PC-3 (cell line): ENCODE results near the gene MKNK1. TPM values are rescaled to one million over a fixed set of nuclear protein-coding genes. Genes with fewer than 3 reads are reported as not detected.

Experiments
- ATAC-seq: fragments of 200-7000 bp; cut with Tn5 transposase; 2 replicates; pipeline ENCODE4 v1.9.1; 2020; ENCODE audit warnings: mild to moderate bottlenecking, moderate library complexity
- BruUV-seq: library from RNA; stranded (reverse); fragments of 400-500 nt; replicated peaks from 2 replicates; lab custom pipeline; 2021; lab: Mats Ljungman, UMichigan
- CTCF ChIA-PET: fragments of 300-600 bp; sonication (Branson Sonifier 250); formaldehyde crosslinking; loops from one replicate; lab custom pipeline; 2022; ENCODE audit warnings: antibody characterized with exemption; lab: Charles Lee
- POLR2A ChIA-PET: fragments of 300-600 bp; sonication (Branson Sonifier 250); formaldehyde crosslinking; loops from one replicate; lab custom pipeline; 2022; ENCODE audit warnings: antibody characterized with exemption; ENCODE audit not compliant: unreplicated experiment; lab: Charles Lee
- DNase-seq: peaks from one replicate; pipeline ENCODE4 v3.0.0-alpha.2; 2015
- H2AFZ ChIP-seq: fragments of 300-600 bp; sonication (generic); 2 replicates; pipeline ENCODE4 v1.6.0; 2016; ENCODE audit warnings: antibody characterized with exemption, low read length
- H3F3A ChIP-seq: fragments of 300-600 bp; sonication (generic); one replicate; pipeline ENCODE4 v1.6.0; 2017; ENCODE audit warnings: antibody characterized with exemption, low read length, control low read depth, mild to moderate bottlenecking; ENCODE audit not compliant: unreplicated experiment
- H3K27ac ChIP-seq: fragments of 300-600 bp; sonication (generic); 2 replicates; pipeline ENCODE4 v1.5.1; 2016; ENCODE audit warnings: mild to moderate bottlenecking, low read length
- H3K27me3 ChIP-seq: fragments of 300-600 bp; sonication (generic); 2 replicates; pipeline ENCODE4 v1.6.1; 2016; ENCODE audit warnings: low read length, mixed read lengths
- H3K36me3 ChIP-seq: fragments of 300-600 bp; sonication (generic); 2 replicates; pipeline ENCODE4 v1.6.1; 2016; ENCODE audit warnings: low read depth, mixed run types, low read length, mixed read lengths
- H3K4me1 ChIP-seq: fragments of 300-600 bp; sonication (generic); 2 replicates; pipeline ENCODE4 v1.5.1; 2016; ENCODE audit warnings: low read length; ENCODE audit not compliant: insufficient read depth
- H3K4me2 ChIP-seq: fragments of 300-600 bp; sonication (generic); 2 replicates; pipeline ENCODE4 v1.6.0; 2016; ENCODE audit warnings: low read length
- H3K4me3 ChIP-seq: fragments of 300-600 bp; sonication (generic); 2 replicates; pipeline ENCODE4 v1.5.1; 2016; ENCODE audit warnings: mild to moderate bottlenecking, low read length, mixed read lengths
- H3K79me2 ChIP-seq: fragments of 300-600 bp; sonication (generic); 2 replicates; pipeline ENCODE4 v1.6.1; 2017; ENCODE audit warnings: low read length, mixed read lengths
- H3K9ac ChIP-seq: fragments of 300-600 bp; sonication (generic); 2 replicates; pipeline ENCODE4 v1.6.0; 2016; ENCODE audit warnings: mild to moderate bottlenecking, low read length
- H3K9me2 ChIP-seq: fragments of 300-600 bp; sonication (generic); replicated peaks from 2 replicates; pipeline ENCODE4 v1.6.1; 2016; ENCODE audit warnings: mixed run types, low read length, mixed read lengths
- H3K9me3 ChIP-seq: fragments of 300-600 bp; sonication (generic); 2 replicates; pipeline ENCODE4 v1.6.1; 2016; ENCODE audit warnings: low read length, mixed read lengths
- H4K20me1 ChIP-seq: fragments of 300-600 bp; sonication (generic); 2 replicates; pipeline ENCODE4 v1.6.1; 2016; ENCODE audit warnings: low read length, mixed read lengths
- EZH2 ChIP-seq: fragments of 300-600 bp; sonication (generic); IDR thresholded peaks from one replicate; pipeline ENCODE4 v1.6.1; 2017; ENCODE audit warnings: antibody characterized with exemption, mild to moderate bottlenecking, low read length; ENCODE audit not compliant: unreplicated experiment
- EZH2phosphoT487 ChIP-seq: fragments of 300-600 bp; sonication (generic); IDR thresholded peaks from 2 replicates; pipeline ENCODE4 v1.6.1; 2018; ENCODE audit warnings: mild to moderate bottlenecking, antibody characterized with exemption, low read length, borderline replicate concordance
- intact Hi-C: fragments of 100-400 bp; cut with micrococcal nuclease; formaldehyde crosslinking; loops from 2 replicates; pipeline ENCODE4 v1.9.0; 2023
- total RNA-seq: library from RNA; depleted of rRNA; stranded (reverse); fragments of >200 nt; gene quantifications from 2 replicates; pipeline ENCODE4 v1.2.3, GENCODE V29; 2014
- TF ChIP-seq, protein P1 (sequence below): fragments of 300-600 bp; sonication (generic); conservative IDR thresholded peaks from 2 replicates; pipeline ENCODE4 v1.5.1; 2017; ENCODE audit warnings: antibody characterized with exemption, low read depth, mild to moderate bottlenecking, low read length

The MKNK1 gene
- total RNA-seq, 1 experiment from 2014 or later: 36.8 TPM

DNA sequence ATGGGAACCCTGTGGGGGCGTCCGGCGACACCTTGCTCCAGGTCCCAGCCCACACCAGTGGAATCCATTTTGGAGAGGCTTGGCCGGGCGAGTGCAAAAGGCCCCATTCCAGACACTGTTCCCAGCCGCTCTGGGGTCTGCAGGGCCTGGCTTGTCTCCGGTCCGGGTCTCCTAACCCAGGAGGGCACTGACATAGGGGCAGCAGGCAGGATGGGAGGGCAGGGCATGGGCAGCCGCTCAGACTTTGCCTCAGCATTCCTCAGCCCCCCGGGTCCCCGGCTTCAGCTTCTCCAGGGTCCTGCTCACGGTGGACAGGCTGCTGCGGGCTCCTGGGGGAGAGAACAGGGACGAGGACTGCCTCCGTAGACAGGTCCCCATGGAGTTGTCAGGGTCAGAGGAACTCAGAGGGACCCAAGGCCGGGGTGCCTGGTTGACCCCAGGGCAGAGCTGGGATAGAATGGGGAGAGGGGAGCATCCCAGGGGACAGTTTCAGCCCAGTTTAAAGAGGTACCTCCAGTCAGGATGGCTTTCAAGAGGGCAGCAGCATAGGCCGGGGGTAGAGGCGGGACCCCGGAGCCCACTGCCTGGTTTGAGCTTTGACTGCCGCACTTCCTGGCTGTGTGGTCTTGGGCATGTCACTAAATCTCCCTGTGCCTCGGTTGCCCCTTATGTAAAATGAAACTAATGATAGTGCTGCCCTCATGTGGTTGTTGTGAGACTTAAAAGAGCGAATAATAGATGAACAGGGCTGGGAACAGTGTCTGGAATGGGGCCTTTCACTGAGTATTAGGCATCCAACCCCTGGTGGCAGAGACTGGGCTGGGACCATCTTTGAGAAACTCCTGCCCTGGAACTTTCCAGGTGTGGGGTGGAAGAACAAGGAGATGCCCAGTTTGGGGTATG, 56.3 kb downstream of the MKNK1 start:
- DNase-seq: peak; percentile 70
- Histone ChIP-seq H3K27me3 (no peaks in the 10 kb centered on the region), H3K79me2 (no peaks in the 10 kb centered on the region), H2AFZ (peak overlapping the region; percentile 49; the same call in 1 of the 2 replicates), H3K4me2 (peak overlapping the region; percentile 72), H3K4me3 (peak overlapping the region; percentile 52), H4K20me1 (no peaks in the 10 kb centered on the region), H3K4me1 (no peaks in the 10 kb centered on the region), H3K27ac (no peak overlapping the region), H3K36me3 (no peaks in the 10 kb centered on the region), H3F3A (no peaks in the 10 kb centered on the region), H3K9ac (no peak overlapping the region), H3K9me3 (no peaks in the 10 kb centered on the region), H3K9me2 (no peaks in the 10 kb centered on the region)
- intact Hi-C loops: no loop called here
- TF ChIP-seq, protein P1, sequence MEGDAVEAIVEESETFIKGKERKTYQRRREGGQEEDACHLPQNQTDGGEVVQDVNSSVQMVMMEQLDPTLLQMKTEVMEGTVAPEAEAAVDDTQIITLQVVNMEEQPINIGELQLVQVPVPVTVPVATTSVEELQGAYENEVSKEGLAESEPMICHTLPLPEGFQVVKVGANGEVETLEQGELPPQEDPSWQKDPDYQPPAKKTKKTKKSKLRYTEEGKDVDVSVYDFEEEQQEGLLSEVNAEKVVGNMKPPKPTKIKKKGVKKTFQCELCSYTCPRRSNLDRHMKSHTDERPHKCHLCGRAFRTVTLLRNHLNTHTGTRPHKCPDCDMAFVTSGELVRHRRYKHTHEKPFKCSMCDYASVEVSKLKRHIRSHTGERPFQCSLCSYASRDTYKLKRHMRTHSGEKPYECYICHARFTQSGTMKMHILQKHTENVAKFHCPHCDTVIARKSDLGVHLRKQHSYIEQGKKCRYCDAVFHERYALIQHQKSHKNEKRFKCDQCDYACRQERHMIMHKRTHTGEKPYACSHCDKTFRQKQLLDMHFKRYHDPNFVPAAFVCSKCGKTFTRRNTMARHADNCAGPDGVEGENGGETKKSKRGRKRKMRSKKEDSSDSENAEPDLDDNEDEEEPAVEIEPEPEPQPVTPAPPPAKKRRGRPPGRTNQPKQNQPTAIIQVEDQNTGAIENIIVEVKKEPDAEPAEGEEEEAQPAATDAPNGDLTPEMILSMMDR: peak; percentile 82
- no peak for TF ChIP-seq EZH2
- no peak for TF ChIP-seq EZH2phosphoT487
- ATAC-seq: peak; percentile 82
- ChIA-PET CTCF (interaction anchor here (0.5 kb wide), 1 partner anchor 109 kb away, joined by 5 read pairs; no protein-coding TSS in a partner anchor), POLR2A (no interaction called here)
- BruUV-seq: no TSS peak

DNA sequence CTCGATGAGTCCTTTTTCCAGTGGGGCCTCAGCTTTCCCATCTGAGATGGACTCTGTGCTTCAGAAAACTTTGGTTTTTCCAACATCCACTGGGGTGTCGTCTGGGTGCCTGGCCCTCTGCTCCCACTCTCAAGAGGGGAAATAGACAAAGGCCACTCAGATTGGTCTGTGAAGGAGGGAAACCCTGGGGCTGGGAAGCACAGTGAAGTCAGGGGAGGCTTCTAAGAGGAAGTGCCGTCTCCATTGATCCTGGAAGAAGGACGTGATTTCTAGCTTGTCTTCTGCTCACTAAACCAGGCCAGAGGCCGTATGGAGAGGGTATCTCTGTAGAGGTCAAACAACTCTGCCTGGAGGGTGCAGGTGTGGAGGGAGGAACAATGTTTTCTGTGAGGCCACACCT, 57.9 kb downstream of the MKNK1 start:
- BruUV-seq: no TSS peak
- Histone ChIP-seq H3K9me2 (no peaks in the 10 kb centered on the region), H3K9me3 (no peaks in the 10 kb centered on the region), H3K9ac (no peak overlapping the region), H3K79me2 (no peaks in the 10 kb centered on the region), H4K20me1 (no peaks in the 10 kb centered on the region), H3K4me3 (no peak overlapping the region), H3F3A (no peaks in the 10 kb centered on the region), H3K27ac (no peak overlapping the region), H3K36me3 (no peaks in the 10 kb centered on the region), H3K27me3 (no peaks in the 10 kb centered on the region), H3K4me1 (no peaks in the 10 kb centered on the region), H3K4me2 (no peak overlapping the region), H2AFZ (no peak overlapping the region)
- CTCF ChIA-PET: no interaction called here
- ATAC-seq (no peak), DNase-seq (no peak)
- TF ChIP-seq EZH2phosphoT487: no peak
- no peak for TF ChIP-seq EZH2
- TF ChIP-seq, protein P1: no peak
- intact Hi-C loops: no loop called here
- POLR2A ChIA-PET: no interaction called here

DNA sequence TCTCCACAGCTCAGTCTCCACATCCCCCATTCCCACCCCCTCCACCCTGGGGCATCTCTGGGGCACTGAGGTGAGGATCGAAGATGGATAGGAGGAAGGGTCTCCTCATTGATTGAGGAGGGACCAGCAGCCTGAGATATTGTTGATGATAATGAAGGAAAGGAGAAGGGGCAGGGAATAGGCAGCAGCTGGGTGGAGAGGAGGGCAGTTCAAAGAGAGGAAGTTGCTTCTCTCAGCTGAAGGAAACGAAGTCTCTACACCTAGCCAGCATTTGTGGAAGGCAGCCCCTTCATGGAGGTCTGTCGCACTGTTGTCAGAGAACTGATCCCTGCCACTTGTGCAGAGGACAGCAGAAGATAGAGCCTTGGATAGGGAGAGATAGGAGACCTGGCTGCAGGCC, 58.3 kb downstream of the MKNK1 start:
- POLR2A ChIA-PET: no interaction called here
- no TSS peak for BruUV-seq
- ATAC-seq (no peak), DNase-seq (no peak)
- no peaks in the 10 kb centered on the region for H4K20me1 ChIP-seq
- no peaks in the 10 kb centered on the region for H3K4me1 ChIP-seq
- no peaks in the 10 kb centered on the region for H3K9me3 ChIP-seq
- TF ChIP-seq EZH2phosphoT487 (no peak), EZH2 (no peak)
- TF ChIP-seq, protein P1: no peak
- H3K9me2 ChIP-seq: no peaks in the 10 kb centered on the region
- H3K27ac ChIP-seq: no peak overlapping the region
- H3F3A ChIP-seq: no peaks in the 10 kb centered on the region
- no peaks in the 10 kb centered on the region for H3K79me2 ChIP-seq
- no peaks in the 10 kb centered on the region for H3K27me3 ChIP-seq
- no peak overlapping the region for H3K4me2 ChIP-seq
- no peaks in the 10 kb centered on the region for H3K36me3 ChIP-seq
- H3K4me3 ChIP-seq: no peak overlapping the region
- intact Hi-C loops: no loop called here
- CTCF ChIA-PET: no interaction called here
- H2AFZ ChIP-seq: no peak overlapping the region
- no peak overlapping the region for H3K9ac ChIP-seq
